Effector CD8-positive, alpha-beta T cell (primary cell): ENCODE measurements around the gene VPS72.

Experiments
- DNase-seq: peaks from one replicate; lab custom pipeline; 2025; lab: John Stamatoyannopoulos, UW

The VPS72 gene

GRCh38 chr1:151187205-151187604 lies 2.8 kb downstream of the VPS72 start:
- DNase-seq, result no peak

GRCh38 chr1:151184211-151184610 lies 5.8 kb downstream of the VPS72 start:
- no peak for DNase-seq

- no peak for DNase-seq
These were observed 13.4 kb downstream of the VPS72 start for GRCh38 chr1:151176514-151177045.

- no peak for DNase-seq
These were observed 14.1 kb downstream of the VPS72 start, which contains the start of gene TMOD4 for GRCh38 chr1:151175863-151176262. TSS of gene TMOD4 (minus strand) at chr1:151175981. CDS start at chr1:151174875, 1,106 bp downstream.

GRCh38 chr1:151175041-151175741 lies 14.8 kb downstream of the VPS72 start:
- DNase-seq, result no peak

GRCh38 chr1:151171190-151171589 lies 18.8 kb downstream of the VPS72 start:
- no peak for DNase-seq

GRCh38 chr1:151167116-151167515 lies 22.9 kb downstream of the VPS72 start:
- DNase-seq, result no peak

- DNase-seq, result no peak
These were observed 23.5 kb downstream of the VPS72 start for GRCh38 chr1:151166505-151166956.

- peak; percentile 95 for DNase-seq
These were observed 24.1 kb downstream of the VPS72 start, which contains the start of the genes LYSMD1 and SCNM1 for GRCh38 chr1:151165738-151166504. TSS of gene LYSMD1 (minus strand) at chr1:151165902. CDS start at chr1:151165258, 644 bp downstream. TSS of gene SCNM1 (plus strand) at chr1:151166144. CDS start at chr1:151166153, 9 bp downstream.

- DNase-seq, result no peak
These were observed 24.7 kb downstream of the VPS72 start for GRCh38 chr1:151165281-151165737.

- no peak for DNase-seq
These were observed 25.2 kb downstream of the VPS72 start for GRCh38 chr1:151164732-151165280.

- no peak for DNase-seq
These were observed 30.6 kb downstream of the VPS72 start for GRCh38 chr1:151159373-151159772.

GRCh38 chr1:151158751-151159251 lies 31.2 kb downstream of the VPS72 start:
- DNase-seq, result no peak

- DNase-seq, result no peak
These were observed 31.7 kb downstream of the VPS72 start for GRCh38 chr1:151158326-151158725.

- peak; percentile 22 for DNase-seq
These were observed 32.9 kb downstream of the VPS72 start for GRCh38 chr1:151157067-151157531.

- peak; percentile 48 for DNase-seq
These were observed 33.5 kb downstream of the VPS72 start, which contains the start of gene TNFAIP8L2 for GRCh38 chr1:151156515-151156819. TSS of gene TNFAIP8L2 (plus strand) at chr1:151156649. CDS start at chr1:151158698, 2,049 bp downstream.

GRCh38 chr1:151147665-151148064 lies 42.3 kb downstream of the VPS72 start:
- DNase-seq, result no peak

- DNase-seq, result no peak
These were observed 42.9 kb downstream of the VPS72 start for GRCh38 chr1:151147132-151147503.

- peak; percentile 79 for DNase-seq
These were observed 43.4 kb downstream of the VPS72 start, which contains the start of gene SEMA6C for GRCh38 chr1:151146412-151147131. TSS of gene SEMA6C (minus strand) at chr1:151146631. CDS start at chr1:151142621, 4,010 bp downstream.

GRCh38 chr1:151146072-151146411 lies 44.0 kb downstream of the VPS72 start:
- DNase-seq, result no peak
